Activated CD8-positive, alpha-beta memory T cell treated with anti-CD3 and anti-CD28 coated beads for 48 hours (primary cell): ENCODE measurements around the gene CDC42EP5.
A peak's percentile ranks its signal among the peaks of the same experiment; 100 is the strongest.
"Not testable (repeated sequence)": the region's sequence is repeated elsewhere in the genome, so short reads cannot be mapped to it uniquely, and the experiment has no call there.

ENCODE experiments used
- DNase-seq, 3 experiments: peaks; one replicate each; pipeline ENCODE4 v3.0.0-alpha.2; 2020; ENCODE audit warnings: low read depth in 2 of 3, low spot score in 2 of 3

The CDC42EP5 gene

DNA sequence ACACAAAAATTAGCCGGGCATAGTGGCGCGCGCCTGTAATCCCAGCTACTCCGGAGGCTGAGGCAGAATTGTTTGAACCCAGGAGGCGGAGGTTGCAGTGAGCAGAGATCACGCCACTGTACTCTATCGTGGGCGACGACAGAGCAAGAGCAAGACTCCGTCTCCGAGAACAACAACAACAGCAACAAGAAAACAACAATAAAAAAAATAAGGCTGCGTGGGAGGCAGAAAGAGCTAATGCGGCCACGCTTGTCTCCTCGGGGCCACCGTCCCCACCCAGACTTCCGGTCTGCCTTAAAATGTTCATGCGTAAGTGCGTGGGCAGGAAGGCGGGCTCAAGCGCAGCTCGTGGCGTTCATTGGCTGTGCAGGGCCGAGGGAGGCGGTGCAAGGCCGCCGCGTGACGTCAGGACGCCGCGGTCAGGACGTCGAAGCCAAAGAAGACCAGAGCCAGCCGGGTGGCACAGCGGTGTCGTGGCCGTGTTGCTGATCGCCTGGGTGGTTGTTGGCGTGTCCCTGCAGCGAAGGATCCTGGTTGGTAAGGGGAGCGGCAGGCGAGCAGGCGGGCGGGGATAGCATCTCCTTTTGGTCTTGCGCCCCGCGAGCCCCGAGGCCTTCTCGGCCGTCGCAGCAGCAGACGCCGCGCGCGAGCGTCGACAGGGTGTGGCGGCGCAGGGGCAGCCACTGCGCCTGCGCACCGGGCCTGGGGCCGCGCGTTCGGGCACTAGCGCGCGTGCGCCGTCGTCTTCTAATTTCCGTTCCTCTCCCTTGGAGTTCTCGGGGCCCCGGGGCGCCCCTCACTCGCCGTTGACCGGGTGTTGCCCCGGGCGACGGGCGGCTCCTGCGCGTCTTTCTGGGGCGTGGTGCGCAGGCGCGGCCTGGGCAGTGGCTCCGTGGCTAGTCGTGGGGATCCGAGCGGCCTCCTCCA, 24.1 kb downstream of the CDC42EP5 start, which contains the start of gene LENG8:
TSS of gene LENG8 (plus strand) at position 426 of the 927 bp plus-strand sequence. CDS start 2,146 bp downstream, outside the sequence.
- peak; percentile 89 to 96 (median 91) for DNase-seq

DNA sequence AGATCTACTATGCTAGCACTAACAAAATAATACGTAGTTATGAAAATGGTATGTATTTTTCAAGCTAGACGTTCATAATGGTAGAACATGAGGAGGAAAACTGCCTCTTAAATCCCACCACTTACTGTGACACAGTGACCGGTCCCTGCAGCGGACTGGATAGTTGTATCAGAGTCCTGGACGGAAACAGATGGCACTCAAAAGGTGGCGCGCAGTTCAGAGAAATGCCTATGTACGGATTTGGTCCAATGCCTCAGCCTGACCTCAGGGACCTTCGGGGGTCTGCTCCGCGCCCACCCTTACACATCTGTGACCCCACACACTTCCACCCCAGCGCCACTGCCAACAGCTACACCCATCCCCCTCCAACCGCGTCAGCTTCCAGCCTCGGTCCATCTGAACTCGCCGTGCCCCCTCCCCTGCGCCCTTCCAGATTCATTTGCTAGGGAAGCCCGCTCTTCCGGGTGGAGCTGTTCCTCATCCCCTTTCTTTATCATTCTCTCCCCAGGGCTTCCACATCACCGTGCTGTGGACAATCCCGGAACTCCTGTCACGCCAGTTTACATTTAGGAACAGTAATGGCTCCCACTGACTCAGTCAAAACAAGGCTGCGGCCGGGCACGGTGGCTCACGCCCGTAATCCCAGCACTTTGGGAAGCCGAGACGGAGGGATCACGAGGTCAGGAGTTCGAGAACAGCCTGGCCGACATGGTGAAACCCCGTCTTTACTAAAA, 24.9 kb downstream of the CDC42EP5 start:
- peak in 1 of 3 experiments; percentile 18 for DNase-seq

DNA sequence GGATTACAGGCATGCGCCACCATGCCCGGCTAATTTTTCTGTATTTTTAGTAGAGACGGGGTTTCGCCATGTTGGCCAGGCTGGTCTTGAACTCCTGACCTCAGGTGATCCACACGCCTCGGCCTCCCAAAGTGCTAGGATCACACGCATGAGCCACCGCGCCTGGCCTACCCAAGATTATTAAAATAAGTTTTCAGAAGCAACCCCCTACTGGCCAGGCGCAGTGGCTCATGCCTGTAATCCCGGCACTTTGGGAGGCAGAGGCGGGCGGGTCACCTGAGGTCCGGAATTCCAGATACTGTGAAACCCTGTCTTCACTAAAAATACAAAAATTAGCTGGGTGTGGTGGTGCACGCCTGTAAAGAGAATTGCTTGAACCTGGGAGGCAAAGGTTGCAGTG, 26.7 kb downstream of the CDC42EP5 start:
- DNase-seq = not testable (repeated sequence)

DNA sequence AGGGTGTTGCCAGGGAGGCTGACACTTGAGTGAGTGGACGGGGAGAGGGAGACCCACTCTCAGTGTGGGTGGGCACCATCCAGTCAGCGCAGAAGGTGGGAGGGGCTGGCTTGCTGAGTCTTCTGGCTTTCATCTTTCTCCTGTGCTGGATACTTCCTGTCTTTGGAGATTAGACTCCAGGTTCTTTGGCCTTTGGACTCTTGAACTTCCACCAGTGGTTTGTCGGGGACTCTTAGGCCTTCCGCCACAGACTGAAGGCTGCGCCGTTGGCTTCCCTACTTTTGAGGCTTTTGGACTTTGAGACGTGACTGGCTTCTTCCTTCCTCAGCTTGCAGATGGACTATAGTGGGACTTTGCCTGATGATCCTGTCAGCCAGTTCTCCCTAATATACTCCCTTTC, 28.4 kb downstream of the CDC42EP5 start:
- DNase-seq = no peak

DNA sequence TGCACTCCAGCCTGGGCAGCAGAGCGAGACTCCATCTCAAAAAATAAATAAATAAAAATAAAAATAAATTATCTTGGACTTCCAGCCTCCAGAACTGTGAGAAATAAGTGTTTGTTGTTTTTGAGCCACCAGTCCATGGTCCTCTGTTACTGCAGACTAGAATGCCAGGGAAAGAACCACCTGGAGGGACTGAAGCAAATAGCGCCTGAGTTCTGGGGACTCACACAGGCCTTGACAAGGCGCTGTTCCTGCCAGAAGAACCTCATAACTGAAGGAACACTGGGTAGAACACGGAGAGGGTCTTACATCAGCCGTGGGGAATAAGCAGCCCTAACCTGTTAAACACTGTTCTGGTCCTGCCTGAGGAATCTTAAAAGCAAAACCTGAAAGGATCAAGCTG, 32.5 kb downstream of the CDC42EP5 start:
- no peak for DNase-seq

DNA sequence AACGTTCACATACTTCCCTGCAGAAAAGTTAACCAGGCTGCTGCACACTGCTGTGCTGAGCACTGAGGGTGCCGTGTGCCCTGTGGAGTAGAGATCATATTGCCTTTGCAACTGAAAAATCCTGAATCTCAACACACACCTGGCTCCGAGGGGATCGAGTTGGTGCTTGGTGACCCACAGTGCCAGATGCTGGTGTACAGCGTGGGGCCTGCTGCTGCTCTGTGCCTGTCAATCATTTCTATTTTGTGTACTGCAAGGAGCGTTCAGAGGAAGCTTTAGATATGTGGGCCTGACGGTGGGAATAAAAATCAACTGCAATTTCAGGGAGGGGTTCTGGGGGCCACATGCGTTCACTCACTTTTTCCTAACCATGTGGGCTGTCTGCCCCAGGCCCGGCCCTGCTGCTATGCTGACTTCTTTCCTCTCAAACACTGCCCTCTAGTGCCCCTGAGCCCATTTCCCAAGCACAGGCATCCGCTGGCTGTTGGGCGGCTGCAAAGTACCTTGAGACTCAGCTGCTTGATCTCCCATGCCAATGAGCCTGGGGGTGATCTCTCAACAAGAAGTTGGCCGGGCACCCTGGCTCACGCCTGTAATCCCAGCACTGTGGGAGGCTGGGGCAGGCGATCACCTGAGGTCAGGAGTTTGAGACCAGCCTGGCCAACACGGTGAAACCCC, 33.8 kb downstream of the CDC42EP5 start:
- no peak for DNase-seq

DNA sequence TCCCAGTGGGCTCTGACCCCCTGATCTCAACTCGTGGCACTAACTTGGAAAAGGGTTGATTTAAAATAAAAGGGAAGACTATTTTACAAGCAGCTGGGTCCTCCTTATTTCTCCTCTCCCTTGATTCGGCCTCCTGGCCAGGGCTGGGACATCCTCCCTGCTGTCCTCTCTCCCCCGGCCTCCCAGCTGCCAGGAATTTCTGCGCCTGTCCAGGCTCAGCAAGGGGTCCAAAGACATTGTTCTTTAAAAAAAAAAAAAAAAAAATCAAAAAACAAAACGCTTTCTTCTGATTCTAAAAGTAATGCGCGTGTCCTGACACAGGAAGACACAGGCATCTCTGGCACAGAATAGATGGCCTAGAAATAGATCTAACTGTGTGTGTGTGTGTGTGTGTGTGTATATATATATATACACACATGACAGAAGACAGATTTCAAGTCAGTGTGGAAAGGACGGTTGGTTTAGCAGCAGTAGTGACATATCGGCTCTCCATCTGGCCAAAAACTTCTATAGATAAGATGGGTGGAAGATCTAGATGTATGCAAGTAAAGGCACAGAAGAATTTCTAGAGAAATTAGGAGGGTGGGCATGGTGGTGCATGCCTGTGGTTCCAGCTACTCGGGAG, 36.4 kb downstream of the CDC42EP5 start:
- no peak for DNase-seq

DNA sequence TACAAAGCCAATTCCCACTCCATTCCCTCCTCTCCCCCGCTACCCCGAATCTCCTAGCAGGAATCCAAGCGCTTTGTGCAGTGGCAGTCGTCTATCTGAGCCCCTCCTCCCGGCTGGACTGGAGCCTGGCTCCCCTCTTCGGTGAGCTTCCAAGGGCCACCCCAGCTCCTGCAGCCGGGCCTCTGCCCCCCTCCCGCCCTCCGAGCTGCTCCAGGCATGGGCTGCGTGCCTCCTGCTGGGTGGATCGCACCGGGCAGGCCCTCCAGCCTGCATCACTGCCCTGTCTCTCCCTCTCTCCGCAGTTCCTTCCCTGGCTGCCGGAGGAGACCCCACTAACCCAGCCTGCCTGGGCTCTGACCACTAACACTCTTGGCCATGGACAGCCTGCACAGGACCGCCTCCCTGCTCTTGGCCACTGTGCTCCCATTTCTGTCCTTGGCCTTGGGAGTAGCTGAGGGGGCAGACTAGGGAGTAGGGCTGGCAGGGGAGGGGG, 37.0 kb downstream of the CDC42EP5 start:
- no peak for DNase-seq

DNA sequence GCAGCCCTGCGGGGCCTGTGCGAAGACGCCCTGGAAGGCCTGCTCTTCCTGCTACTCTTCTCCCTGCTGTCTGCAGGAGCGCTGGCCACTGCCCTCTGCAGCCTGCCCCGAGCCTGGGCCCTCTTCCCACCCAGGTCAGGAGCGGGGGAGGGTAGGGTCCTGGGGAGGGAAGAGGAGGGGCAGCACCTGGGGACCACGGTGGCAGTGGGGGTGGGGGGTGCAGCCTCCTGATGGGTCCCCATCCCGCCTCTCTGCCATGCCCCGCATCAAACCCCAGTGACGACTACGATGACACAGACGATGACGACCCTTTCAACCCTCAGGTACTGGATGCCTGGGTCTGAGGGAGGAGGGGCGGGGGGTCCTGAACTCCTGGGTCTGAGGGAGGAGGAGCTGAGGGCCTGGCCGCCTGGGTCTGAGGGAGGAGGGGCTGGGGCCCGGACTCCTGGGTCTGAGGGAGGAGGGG, 37.5 kb downstream of the CDC42EP5 start:
- no peak for DNase-seq

DNA sequence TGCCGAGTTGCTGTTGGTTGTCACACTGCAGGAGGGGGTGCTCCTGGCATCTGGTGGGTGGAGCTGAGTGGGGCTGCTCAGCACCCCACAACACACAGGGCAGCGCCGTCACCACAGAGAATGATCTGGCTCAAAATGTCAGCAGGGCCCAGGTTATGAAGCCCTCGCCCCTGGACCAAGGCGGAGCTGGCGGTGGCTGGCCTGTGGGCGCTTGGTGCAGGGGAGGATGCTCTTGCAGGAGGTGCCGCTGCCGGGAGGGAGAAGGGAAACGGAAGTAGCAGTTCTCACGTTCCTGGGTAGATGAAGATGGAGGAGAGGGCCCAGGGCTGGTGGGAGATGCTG, 38.3 kb downstream of the CDC42EP5 start:
- DNase-seq = no peak

DNA sequence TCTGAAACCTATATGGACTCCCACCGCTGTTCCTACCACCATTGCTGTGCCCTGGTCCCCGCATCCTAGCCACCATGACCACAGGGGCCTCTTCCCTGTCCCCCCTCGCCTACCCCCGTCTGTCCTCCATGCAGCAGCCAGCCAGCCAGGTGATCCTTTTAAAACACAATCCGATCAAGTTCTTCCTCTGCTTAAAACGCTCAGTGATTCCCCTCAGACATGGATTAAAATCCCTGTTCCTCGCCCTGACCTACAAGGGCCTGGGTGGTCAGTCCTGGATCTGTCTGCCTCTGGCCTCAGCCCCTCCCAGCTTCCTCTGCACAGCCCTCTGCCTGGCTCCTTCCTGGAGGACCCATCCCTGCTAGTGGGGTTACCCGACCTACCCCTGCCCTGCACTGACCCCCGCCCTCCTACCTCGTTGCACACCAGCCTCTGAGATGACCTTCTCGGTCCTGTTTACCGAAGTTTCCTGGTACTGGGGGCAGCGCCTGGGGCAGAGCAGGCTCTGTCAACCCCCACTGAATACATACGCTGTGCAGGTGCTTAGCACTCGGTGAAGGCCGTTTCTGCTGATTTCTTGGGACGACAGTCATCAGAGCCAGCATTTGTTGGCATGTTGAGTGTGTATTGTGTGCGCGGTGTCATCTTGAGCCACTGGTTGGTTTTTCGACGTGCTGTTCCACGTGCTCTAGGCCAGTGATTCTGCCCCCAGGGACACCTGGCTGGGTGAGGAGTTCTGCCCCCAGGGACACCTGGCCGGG, 38.8 kb downstream of the CDC42EP5 start:
- no peak for DNase-seq

DNA sequence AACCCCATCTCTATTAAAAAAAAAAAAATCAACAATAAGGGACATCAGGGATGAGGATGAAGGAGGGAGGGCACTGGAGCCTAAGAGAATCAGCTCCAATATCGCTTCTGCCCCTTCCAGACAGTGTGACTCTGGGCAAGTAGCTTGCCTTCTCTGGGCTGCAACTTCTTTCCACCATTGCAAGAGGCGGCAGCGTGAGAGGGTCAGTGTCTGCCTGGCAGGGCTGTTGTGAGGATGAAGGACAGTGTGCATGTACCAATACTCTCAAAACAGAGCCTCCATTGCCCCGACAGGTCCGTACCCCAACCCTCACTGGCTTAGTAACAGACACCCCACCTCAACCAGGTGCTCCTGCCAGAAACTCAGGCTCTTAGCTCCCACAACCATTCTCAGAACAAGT, 39.4 kb downstream of the CDC42EP5 start:
- no peak for DNase-seq

DNA sequence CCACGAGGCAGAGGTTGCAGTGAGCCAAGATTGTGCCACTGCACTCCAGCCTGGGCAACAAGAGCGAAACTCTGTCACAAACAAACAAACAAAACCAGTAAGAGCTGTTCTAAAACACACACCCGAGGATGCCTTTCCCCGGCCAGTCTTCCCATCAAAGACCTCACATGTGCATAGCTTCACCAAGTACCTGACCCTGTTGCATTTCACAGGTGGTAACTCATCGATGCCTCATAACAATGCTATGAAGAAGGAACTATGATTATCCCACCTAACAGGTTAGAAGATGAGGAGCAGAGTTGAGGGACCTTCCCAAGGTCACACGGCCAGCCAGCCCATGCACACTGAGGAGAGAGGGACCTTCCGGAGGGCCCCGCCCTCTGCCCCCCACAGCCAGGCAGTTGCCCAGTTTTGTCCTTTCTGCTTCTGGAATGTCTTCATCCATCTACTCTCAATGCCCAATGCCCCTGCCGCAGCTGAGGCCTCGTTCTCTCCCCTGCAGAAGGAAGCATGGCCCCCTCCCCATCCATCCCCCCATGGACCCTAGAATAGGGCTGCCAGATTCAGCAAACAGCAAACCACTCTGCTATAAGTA, 40.9 kb downstream of the CDC42EP5 start:
- no peak for DNase-seq

DNA sequence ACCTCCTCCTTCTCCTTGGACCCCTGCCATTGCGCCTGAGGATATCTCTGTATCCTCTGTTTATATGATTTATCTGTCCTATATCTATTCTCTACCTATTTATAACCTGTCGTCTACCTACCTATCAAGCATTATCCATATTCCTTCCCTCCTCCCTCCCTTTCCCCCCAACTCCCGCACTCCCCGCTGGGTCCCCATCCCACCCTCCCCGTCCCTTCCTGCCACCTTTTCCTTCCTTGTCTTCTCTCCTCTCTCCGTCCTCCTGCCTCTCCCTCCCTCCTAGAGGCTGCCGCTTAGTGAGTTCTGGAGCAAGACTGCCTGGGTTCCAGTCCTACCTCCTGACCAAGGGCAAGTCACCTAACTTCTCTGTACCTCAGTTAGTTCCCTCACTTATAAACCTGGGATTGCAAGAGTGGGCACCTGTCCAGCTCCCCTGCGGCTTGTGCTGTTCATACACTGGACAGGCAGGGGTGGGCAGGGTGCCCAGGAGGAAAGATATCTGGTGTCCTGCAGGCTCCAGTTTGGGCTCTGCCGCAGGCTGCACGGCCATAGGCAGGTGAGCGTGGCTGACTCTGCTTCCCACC, 41.7 kb downstream of the CDC42EP5 start:
- DNase-seq = no peak

DNA sequence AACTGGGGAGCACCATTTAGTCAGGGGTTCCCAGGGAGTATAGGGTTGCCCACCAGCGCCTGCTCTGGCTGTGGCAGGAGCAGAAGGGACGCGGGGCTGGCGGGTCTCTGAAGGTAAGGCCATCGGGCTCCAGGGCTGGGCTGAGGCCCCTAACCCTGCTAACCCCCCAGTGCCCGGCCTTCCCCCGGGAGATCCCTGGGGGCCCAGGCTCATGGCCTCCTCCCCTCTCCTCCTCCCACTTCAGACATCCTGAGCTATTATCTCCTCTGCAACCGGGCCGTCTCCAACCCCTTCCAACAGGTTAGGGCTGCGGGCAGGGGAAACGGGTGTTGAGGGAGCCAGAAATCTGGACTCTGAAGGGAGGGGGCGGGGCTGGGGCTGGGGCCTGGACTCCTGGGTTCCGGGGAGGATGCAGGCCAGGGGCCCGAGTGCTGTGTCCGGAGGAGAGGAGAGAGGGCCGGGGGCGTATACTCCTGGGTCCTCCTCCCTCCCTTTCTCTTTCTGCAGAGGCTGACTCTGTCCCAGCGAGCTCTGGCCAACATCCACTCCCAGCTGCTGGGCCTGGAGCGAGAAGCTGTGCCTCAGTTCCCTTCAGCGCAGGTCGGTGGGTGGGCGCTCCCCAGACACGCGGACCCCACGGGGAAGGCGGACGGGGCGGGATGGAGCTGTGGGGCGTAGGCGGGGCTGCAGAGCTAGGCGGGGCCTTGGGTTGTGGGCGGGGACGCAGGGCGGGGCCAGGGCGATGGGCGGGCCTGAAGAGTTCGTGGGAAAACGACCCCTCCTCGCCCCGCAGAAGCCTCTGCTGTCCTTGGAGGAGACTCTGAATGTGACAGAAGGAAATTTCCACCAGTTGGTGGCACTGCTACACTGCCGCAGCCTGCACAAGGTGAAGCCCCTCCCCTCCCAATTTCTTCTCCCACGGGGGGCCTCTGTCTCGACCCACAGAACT, 42.5 kb downstream of the CDC42EP5 start:
- peak in 2 of 3 experiments; percentile 30 to 38 for DNase-seq

DNA sequence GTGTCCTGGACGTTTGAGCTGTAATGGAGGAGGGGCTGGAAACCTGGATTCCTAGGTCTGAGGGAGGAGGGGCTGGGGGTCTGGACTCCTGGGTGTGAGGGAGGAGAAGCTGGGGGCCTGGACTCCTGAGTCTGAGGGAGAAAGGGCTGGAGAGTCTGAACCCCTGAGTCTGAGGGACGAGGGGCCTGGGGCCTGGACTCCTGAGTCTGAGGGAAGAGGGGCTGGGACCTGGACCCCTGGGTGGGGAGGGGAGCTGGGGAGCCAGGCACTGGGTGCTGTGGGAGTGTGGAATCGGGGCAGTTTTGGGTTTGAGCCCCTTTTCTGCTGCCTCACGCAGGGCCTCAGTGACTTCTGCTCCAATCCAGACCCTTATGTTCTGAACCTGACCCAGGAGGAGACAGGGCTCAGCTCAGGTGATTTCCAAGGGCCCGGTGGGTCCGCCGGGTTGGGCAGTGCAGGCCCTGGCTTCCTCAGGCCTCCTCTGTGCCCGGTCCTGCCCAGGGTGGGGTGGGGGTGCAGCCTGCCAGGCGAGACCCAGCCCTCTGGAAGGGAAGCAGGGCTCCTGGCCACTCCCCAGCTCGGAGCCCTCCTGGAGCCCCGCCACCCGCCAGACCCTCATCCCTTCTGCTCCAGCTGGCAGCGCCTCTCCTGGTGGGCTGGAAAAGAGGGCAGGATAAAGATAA, 43.4 kb downstream of the CDC42EP5 start:
- DNase-seq = no peak

DNA sequence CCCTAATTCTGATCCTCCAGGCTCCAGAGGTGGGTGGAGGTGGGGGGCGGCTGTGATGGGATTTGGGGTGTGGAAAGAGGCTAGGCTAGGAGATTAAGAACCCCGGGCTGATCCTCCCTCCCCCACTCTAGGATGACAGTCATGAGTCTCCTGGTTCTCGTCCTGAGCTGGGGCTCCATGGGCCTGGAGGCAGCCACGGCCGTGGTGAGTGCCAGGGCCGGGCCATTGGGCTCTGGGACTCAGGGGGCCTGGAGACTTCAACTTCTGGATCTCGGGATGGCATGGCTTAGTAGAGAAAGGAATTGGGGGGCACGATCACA, 44.0 kb downstream of the CDC42EP5 start:
- no peak for DNase-seq
